22Rv1 (cell line): ENCODE data around the gene SLC25A6.

Experiments used
- CTCF ChIP-seq: fragments of 450-650 bp; IDR thresholded peaks from 2 replicates; pipeline ENCODE4 v1.5.1; 2017; ENCODE audit warnings: mild to moderate bottlenecking
- ZFX ChIP-seq: fragments of 450-650 bp; IDR thresholded peaks from 2 replicates; pipeline ENCODE4 v1.6.1; 2017; ENCODE audit warnings: antibody characterized with exemption, borderline replicate concordance

GRCh38 chrX:1361275-1361674 lies 30.6 kb downstream of the SLC25A6 start:
- TF ChIP-seq CTCF = no peak
- TF ChIP-seq ZFX = no peak
